Kasumi-1 (cell line): ENCODE results near the gene CDK15.

Experiments
- DNase-seq, 2 experiments: peaks; one replicate each; lab custom pipeline; 2025; lab: John Stamatoyannopoulos, UW

Gene CDK15

DNA sequence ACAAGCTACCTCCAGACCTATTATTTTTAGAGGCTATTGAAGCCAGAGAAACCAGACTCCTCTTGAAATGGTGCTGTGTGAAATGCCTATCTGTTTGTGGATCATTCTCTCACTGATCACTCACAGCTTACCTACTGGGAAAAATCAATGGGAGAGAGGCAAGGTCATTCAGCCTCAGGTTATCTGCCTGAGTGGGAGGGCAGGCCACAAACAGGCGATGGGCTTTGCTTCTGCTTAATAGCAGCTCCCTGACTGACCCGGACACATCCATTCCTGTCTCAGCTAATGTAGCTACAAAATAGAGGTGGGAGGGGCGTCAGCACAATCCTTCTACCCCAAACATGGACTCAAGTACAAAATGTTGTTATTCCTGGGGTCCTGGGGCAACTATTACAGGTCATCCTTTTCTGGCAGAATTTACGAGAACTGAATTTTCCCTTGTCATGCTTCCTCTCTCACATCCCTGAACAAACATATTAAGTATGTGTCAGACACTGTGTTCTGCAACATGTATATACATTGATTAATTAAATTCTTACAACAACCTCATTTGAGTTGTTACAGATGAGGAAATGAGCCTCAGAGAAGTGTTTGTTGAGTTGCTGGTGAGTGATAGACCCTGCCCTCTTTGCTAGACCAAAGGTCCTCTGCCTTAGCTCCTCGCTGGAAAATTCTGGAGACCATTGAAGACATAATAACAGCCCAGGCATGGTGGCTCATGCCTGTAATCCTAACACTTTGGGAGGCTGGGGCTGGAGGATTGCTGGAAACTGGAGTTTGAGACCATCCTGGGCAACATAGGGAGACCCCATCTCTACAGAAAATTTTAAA is 60.5 kb downstream of the CDK15 start:
- DNase-seq = no peak

DNA sequence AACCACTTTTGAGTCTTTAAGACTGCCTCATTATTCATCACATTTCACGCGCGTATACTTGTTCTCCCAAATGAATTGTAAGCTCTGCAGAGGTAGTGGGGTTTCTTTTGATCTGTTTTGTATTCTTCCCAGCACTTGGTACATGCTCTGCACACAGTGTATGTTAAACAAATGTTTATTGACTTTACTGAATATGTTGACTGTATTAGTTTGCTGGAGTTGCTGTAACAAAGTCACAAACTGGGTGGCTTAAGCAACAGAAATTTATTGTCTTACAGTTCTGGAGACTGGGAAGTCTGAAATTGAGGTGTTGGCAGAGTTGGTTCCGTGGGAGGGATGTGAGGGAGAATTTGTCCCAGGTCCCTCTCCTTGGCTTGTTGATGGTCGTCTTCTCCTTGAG is 65.1 kb downstream of the CDK15 start:
- DNase-seq = no peak

DNA sequence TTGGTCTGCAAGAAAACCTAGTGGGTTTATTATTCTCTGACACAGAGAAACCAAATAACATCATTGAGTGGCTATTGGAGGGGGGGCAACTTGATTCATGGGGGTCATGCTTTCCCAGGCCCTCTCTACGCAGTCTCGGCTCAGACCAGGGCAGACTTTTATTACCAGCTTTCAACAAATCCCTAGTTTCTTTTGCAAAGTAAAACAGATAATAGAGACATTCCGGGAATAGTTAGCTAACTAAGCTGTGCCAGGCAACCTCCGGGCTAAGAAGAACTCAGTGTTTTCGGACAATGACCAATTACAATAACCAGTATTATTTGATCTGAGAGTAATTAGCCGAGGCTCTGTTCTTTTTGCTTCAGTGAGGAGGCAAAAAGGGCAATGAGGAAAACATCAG is 66.3 kb downstream of the CDK15 start:
- no peak for DNase-seq

DNA sequence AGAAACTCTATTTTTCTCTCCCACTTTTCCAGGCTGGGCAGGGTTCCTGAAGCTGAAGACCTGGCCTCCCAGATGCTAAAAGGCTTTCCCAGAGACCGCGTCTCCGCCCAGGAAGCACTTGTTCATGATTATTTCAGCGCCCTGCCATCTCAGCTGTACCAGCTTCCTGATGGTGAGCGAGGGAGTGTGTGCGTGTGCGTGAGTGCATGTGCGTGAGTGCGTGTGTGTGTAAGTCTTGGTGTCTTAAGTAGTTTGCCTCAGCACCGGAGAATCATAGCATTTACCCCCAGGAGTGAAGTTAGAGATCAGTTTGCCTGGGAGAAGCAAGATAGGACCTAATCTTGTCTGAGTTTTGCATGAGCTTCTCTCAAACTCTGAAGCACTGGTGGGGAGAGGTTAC is 73.7 kb downstream of the CDK15 start:
- DNase-seq = peak; percentile 62 to 74

DNA sequence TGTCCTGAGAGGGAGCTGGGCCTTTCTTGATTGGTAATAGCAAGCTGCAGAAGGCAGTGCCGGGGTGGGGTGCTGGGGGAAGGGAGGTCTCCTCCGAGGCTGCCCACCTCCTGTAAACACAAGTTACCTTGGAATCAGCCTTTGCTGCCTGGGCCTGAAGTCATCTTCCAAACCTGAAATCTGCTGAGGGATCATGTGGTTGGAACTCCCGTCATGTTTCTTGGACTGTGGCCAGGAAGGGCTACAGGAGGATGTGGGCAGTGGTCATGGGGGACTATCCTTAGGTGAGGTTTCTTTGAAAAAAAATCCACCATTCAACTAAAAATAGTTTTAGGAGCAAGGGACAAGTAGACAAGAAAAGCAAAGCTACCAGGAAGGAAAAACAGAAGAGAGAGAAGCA is 74.2 kb downstream of the CDK15 start:
- peak; percentile 41 to 44 for DNase-seq

DNA sequence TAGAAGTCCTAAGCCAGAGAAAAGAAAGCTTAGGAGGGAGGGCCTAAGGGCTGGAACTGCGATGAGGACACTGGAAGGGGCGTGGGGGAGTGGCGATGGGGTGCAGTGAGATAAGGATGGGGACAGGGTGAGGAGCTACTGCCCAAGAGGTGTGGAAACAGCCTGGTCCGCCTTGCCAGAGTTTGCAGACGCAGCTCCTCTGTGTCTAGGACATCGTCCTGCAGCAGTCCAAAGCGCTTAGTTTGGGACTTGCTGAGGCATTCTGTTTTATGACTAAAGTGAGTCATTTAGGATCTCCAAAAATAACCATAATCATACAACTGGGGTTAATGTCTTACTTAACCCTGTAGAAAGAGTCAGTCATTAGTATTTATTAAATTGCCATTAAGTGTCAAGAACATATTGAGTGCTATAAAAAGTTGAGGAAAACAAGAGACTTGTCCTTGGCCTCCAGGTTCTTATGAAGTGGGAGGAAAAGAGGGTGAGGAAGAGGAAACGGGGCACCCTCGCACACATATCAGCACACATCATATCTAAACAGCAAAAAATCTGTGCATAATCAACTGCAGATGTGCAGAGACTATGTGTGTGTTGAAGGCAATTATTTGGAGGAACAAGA is 74.8 kb downstream of the CDK15 start:
- no peak for DNase-seq

DNA sequence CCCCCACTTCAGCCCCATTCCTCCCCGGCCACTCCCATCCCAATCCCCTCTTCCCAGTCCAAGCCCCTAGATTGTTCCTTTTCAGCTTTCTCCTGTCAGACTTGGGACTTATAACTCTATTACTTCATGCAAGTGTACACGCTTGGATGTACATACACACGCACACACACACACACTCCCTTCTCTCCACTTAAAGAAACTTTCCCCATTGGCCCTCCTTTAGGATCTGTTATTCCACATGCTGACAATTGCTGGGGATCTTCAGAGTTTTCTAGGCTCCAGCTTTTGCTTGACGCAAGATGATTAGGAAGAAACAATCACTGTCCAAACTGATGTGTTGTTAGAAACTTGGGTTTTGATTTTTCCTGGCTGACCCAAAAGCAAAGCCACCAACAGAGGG is 75.4 kb downstream of the CDK15 start:
- no peak for DNase-seq

DNA sequence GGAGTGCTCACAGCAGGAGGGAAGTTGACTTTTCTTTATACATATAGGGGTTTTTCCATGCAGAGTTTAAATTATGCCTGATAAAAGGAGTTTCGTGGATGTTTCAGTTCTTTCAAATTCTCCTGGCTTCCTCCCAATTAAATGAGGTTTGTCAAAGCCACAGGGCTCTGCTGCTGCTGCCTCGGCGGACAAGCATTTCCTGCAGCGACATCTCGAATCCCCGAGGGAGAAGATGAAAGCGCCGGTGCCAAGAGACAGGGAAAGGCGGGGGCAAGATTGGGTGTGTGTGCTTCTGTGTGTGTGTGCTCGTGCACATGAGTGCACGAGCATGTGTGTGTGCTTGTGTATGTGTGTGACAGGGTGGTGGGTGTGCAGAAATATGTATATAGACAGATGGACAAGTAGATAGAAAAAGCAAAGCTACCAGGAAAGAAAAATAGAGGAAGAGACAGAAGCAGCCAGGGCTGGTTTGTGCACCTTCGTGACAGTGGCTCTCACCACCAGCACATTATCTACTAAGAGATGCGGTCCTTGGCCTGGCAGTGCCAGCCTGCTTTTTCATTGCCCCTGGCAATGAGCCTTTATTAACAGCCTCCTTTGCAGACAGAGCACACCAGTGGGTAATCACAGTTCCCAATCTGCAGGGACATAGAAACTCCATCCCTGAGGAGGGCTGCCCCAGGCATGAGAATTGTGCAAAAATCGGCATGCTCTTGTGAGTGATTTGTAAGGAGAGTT is 76.2 kb downstream of the CDK15 start:
- peak; percentile 81 to 89 for DNase-seq

DNA sequence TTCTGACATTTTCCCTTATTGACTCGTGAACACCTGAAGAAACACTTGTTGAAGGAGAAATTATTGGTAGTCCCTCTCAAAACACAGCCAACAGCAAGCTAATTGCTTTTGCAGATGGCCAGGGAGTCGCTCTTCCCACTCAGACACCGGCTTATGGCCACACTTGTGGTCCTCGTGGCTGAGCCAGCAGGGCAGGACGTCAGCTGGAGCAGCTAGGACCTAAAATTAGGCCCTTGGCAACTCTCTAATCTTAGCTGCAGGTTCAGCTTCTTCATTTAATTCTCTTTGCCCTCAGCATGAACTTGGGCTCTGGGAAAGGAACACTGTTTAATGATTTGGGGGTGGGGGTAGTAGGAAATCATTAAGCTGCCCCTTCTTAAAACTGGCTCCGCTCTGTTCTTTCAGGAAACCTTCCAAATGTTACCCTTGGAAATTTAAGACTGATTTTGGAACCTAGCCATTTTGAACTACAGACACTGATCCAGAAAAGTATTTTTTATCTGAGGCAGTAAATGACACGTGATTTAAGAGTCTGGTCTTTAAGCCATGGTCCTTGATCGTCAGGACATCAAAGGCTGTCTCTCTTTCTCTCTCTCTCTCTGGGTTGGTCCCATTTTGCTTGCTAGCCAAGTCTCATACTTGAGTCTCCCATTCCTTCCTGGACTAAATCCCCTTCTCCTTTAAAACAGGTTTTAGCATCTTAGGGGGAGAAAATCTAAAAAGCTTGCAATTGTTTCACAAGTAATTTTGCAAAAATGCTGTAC is 77.5 kb downstream of the CDK15 start:
- DNase-seq = no peak

DNA sequence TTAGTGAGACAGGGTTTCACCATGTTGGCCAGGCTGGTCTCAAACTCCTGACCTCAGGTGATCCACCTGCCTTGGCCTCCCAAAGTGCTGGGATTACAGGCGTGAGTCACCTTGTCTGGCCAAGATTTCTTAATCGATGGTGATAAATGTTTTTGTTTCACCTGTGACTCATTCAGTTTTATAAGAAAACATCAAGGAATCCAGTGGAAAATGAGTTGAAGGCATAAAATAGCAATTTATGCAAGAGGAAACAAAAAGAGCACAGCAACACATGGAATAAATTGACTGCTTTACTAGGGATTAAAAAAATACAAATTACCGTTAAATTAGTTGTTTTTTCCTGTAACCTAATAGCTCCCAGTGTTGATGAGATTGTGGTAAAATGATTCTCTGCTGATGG is 80.2 kb downstream of the CDK15 start:
- DNase-seq = no peak

DNA sequence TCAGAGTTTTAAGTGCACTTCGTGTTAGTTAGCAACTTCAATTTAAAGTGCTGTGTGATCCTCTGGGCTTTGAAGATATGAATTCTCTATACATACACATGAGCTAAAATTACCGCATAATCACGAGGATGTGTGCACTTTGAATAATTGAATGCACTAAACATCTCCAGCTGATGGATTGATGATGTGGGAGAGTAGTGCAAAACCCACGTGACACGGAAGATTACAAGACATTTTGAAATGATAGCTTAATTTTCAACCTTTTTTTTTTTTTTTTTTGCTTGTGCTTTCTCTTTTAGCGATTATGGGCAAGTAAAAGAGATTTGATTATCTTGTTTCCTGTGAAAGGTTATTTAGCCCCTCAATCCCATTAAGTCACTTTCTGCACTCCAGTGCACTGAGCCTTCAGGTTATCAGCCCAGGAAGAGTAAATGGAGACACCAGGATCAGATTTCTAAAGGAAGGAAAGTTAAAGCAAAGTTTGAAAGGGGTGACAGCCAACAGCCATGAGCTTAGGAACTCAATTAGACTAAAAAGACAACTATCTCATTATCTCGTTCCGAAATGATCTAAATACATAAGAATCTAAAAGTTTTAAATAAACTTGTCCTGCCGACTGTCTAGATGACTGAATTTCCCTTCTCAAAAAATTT is 81.6 kb downstream of the CDK15 start:
- DNase-seq = no peak

DNA sequence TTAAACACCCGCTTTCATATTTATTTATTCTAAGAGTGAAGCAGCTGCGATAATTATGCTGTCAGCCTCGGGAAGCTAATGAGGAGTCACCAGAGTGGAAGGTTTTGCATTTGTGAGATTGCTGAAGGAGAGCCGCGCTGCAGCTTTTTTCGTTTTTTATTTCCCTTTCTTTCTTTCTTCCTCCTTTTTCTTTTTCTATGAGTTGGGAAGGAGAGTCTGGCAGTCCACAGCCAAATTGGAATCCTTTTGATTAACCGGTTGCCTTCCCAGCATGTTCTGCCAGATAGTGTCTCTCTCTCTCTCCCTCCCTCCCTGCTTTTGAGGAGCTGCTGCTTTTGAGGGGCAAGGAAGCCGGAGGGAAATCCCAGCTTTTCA is 82.1 kb downstream of the CDK15 start:
- no peak for DNase-seq

DNA sequence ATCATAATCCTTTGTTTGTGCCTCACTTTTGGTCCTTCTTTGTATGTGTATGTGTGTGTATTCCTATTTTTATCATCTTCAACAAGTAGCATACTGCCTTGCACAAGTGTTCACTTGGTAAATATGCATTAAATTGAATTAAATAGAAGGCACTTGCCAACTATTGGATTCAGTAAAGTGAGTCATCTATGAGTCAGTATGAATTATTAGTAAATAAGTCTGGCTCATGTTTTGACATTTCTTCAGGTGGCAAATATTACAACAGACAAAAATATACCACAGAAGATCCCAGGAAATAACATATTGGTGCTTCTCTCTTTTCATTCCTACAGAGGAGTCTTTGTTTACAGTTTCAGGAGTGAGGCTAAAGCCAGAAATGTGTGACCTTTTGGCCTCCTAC is 84.1 kb downstream of the CDK15 start:
- DNase-seq = no peak

DNA sequence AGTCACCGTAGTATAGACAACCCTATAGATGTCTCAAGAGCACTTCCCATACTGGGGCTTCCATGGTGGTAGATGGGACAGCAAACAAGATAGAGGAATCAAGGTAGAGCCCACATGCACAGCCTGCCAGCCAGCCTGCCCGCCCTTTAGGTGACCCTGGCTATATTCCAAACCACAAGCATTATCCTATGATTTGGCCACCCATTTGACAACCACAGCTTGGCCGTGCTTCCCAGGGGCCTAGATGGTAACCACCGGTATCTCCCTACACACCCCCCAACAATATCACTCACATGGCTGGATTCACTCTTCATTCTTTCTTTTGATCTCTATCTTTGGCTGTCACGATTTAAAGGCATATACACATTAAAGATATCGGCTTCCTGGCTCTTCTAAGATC is 85.3 kb downstream of the CDK15 start:
- no peak for DNase-seq

DNA sequence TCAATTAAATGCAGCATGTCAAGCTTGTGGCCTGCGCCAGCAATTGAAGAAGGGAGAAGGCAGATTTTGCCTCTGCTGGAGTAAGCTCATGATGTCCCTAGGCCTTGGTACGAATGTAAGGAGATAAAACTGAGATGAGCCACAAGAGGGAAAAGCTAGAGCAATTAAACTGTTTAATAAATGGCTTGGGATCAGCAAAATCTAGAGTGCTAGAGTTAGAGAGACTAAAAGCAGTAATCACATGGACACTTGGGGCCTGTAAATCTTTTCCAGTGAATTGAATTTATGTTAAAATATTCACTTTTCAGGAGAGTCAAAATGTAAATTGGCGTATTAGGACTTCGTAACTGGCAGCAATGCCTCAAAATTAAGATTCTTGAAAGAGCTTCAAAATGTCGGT is 86.2 kb downstream of the CDK15 start:
- no peak for DNase-seq

DNA sequence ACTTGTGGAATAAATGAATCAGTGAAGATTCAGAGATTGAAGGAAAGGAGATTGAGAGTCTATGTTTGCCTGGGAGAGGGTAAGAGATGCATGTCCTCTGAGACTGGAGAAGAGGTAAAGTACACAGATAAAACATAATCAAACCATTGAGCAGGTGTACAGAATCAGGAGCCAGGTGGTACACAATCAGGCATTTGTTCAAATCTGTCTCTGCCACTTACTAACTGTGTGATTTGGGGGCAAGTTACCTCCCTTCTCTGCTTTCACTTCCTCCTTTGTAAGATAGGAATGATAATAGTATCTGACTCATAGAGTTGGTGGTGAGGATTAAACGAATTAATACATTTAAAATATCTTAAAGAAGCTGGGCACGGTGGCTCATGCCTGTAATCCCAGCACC is 94.0 kb downstream of the CDK15 start:
- no peak for DNase-seq

DNA sequence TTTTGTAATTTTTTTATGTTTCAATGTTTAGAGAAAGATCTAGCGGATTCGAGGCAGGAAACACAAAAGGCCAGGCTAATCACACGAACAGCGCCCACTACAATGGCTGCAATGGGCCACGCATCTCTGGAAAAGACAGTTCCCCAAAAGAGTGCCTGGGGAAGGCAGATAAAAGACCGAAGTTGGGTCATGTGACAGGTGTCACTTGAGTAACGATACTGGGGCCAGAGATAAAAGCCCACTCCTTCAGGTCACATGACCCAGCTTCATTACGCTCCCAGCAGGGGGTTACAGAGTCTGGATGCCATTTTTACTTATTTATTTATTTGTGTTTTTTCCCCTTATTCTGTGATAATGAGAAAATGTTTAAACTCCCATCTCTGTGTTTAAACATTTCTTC is 95.4 kb downstream of the CDK15 start:
- DNase-seq = no peak

DNA sequence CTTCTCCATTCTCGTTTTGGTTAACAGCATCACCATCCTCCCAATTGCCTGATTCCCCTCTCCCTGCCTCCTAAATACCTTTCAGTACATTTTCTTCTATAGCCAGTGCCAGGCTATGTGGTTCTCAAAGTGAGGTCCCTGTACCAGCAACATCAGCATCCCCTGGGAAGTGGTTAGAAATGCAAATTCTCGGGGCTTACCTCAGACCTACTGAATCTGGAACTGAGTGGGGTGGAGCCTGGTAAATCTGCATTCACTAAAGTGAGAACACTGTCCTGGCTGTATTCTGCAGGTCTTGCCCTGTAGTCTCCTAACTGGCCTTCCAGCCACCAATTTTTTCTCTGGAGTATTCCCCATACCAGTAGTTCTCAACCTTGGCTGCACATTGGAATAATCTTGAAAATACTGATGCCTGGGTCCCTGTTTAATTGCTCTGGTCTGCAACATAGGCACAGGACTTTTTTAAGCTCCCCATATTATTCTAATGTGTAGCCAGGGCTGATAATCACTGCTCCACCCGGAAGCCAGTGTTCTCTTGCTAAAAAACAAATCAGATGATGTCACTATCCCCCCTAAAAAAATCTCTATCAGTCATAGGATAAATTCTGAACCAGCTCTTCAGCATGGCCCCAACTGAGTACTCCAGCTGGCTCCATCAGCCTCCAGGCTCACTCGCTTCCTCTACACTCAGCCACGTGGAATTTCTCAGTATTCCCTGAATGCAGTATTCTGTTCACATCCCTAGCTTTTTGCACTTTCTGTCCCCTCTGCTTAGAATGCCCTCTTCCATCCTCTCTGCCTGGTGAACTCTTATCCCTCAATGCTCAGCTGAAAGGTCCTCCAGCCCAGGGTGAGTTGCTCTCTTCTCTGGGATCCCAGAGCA is 98.4 kb downstream of the CDK15 start:
- no peak for DNase-seq

DNA sequence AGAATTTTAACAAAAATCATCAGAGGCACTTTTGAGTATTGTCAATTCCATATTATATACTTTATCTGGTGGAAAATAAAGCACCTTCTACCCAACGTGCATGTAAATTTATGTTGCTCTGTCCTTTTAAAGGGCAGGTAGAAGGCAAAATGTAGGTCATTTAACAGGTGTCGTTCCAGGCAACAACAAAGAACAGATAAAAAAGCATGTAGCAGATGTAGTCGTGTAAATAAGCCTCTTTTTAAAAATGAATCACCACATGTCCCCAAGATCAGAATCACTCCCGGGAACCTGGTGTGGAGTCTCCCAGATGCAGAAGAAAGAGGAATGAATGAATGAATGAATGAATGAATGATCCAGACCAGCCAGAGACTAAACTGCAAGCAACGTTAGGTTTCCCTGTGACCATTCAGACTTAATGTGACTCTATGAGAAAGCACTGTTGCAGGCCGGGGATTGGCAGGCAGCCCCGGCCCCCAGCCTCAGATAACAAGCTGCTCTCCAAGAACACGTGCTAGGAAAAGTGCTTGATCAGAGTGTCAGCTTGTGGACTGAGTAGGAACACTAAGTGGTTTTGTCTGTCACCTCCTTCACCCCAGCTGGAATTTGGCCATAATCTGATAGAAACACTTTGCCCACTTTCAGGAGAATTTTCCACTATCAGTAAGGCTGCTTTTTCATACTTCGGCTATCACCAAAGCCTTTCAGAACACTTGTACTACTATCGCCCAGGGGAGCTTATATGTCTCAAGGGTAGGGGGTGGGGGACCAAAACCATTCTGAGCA is 100.6 kb downstream of the CDK15 start:
- DNase-seq = no peak

DNA sequence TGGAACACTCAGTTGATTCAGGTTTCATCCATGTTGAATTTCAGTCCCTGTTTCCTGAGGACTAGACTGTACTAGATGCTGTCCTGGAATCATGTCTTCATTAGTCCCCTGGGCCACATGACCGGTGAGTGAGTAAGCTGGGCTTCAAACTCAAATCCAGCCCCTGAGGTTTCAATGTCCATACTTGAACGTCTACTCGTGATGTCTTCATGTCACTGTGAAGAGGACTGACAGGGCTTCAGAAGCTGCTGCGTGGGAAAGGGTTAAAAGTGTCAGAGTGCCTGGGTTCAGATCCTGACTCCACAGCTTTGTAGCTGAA is 101.2 kb downstream of the CDK15 start:
- DNase-seq = no peak
